Dendritic cell treated with granulocyte-macrophage colony-stimulating factor and Interleukin-4, amounts not matched to agents 40 ng/mL and 50 ng/mL, for 4 days (primary cell): ENCODE data around the gene YES1.
"Not testable (repeated sequence)": the region's sequence is repeated elsewhere in the genome, so short reads cannot be mapped to it uniquely, and the experiment has no call there.

Source experiments
- H3K27ac Mint-ChIP-seq: one replicate; pipeline ENCODE4 v1.8.0; 2022; ENCODE audit warnings: mild to moderate bottlenecking, mixed read lengths
- H3K27me3 Mint-ChIP-seq: one replicate; pipeline ENCODE4 v1.8.0; 2022; ENCODE audit warnings: mild to moderate bottlenecking, mixed read lengths
- H3K36me3 Mint-ChIP-seq: one replicate; pipeline ENCODE4 v1.8.0; 2022; ENCODE audit warnings: low read depth, mixed read lengths
- H3K4me1 Mint-ChIP-seq: one replicate; pipeline ENCODE4 v1.8.0; 2022; ENCODE audit warnings: low read depth, mixed read lengths
- H3K4me3 Mint-ChIP-seq: one replicate; pipeline ENCODE4 v1.8.0; 2022; ENCODE audit warnings: mild to moderate bottlenecking, moderate library complexity, mixed read lengths
- H3K9me3 Mint-ChIP-seq: one replicate; pipeline ENCODE4 v1.8.0; 2022; ENCODE audit warnings: mixed read lengths
- intact Hi-C: fragments of 100-400 bp; cut with micrococcal nuclease; formaldehyde crosslinking; loops from one replicate; pipeline ENCODE4 v1.15.0; 2022

YES1 gene

GRCh38 chr18:813172-814071 lies 1.4 kb upstream of the YES1 start:
- H3K27me3 Mint-ChIP-seq: peaks cover 80% of the 10 kb centered on the region
- peaks cover 15% of the 10 kb centered on the region for H3K4me1 Mint-ChIP-seq

GRCh38 chr18:812376-813171 lies 532 bp upstream of the YES1 start:
- intact Hi-C loops: no loop called here
- Mint-ChIP-seq H3K9me3 (peaks cover 12% of the 10 kb centered on the region), H3K4me3 (peak overlapping the region; percentile 64), H3K36me3 (peaks cover 7% of the 10 kb centered on the region), H3K27me3 (peaks cover 80% of the 10 kb centered on the region), H3K27ac (peak overlapping the region; percentile 10), H3K4me1 (peaks cover 15% of the 10 kb centered on the region)

More at GRCh38 chr18:813172-814071, 1.4 kb upstream of the YES1 start:
- H3K4me3 Mint-ChIP-seq: no peak overlapping the region
- H3K9me3 Mint-ChIP-seq: peaks cover 12% of the 10 kb centered on the region
- H3K36me3 Mint-ChIP-seq: peaks cover 7% of the 10 kb centered on the region
- intact Hi-C loops: no loop called here
- peak overlapping the region; percentile 10 for H3K27ac Mint-ChIP-seq

- Mint-ChIP-seq H3K27me3 (peaks cover 80% of the 10 kb centered on the region), H3K9me3 (peaks cover 12% of the 10 kb centered on the region), H3K4me1 (peaks cover 15% of the 10 kb centered on the region), H3K27ac (no peak overlapping the region), H3K36me3 (peaks cover 7% of the 10 kb centered on the region), H3K4me3 (peak overlapping the region; percentile 47)
- intact Hi-C loops: no loop called here
Observed at GRCh38 chr18:811182-811891, 705 bp downstream of the YES1 start.

GRCh38 chr18:809985-810642 lies 1.9 kb downstream of the YES1 start:
- peaks cover 12% of the 10 kb centered on the region for H3K9me3 Mint-ChIP-seq

GRCh38 chr18:809228-809627 lies 2.8 kb downstream of the YES1 start:
- peaks cover 23% of the 10 kb centered on the region for H3K4me1 Mint-ChIP-seq
- H3K36me3 Mint-ChIP-seq, H3K4me3 Mint-ChIP-seq, H3K27ac Mint-ChIP-seq, intact Hi-C loops: not testable (repeated sequence)
- peaks cover 12% of the 10 kb centered on the region for H3K9me3 Mint-ChIP-seq
- peaks cover 75% of the 10 kb centered on the region for H3K27me3 Mint-ChIP-seq

More at GRCh38 chr18:809985-810642, 1.9 kb downstream of the YES1 start:
- peaks cover 80% of the 10 kb centered on the region for H3K27me3 Mint-ChIP-seq
- peaks cover 7% of the 10 kb centered on the region for H3K36me3 Mint-ChIP-seq
- intact Hi-C loops: no loop called here
- no peak overlapping the region for H3K27ac Mint-ChIP-seq
- no peak overlapping the region for H3K4me3 Mint-ChIP-seq
- H3K4me1 Mint-ChIP-seq: peaks cover 23% of the 10 kb centered on the region

- Mint-ChIP-seq H3K27me3 (peaks cover 77% of the 10 kb centered on the region), H3K36me3 (peaks cover 7% of the 10 kb centered on the region), H3K27ac (no peak overlapping the region), H3K4me3 (no peak overlapping the region), H3K9me3 (peaks cover 12% of the 10 kb centered on the region), H3K4me1 (peaks cover 23% of the 10 kb centered on the region)
- intact Hi-C loops: no loop called here
Observed at GRCh38 chr18:808502-808901, 3.5 kb downstream of the YES1 start.

GRCh38 chr18:808086-808485 lies 4.0 kb downstream of the YES1 start:
- Mint-ChIP-seq H3K9me3 (peaks cover 8% of the 10 kb centered on the region), H3K27me3 (peaks cover 78% of the 10 kb centered on the region), H3K36me3 (peaks cover 7% of the 10 kb centered on the region), H3K4me1 (peaks cover 19% of the 10 kb centered on the region), H3K4me3 (no peak overlapping the region), H3K27ac (no peak overlapping the region)
- intact Hi-C loops: no loop called here

GRCh38 chr18:805755-806110 lies 6.3 kb downstream of the YES1 start:
- peaks cover 80% of the 10 kb centered on the region for H3K27me3 Mint-ChIP-seq
- H3K4me1 Mint-ChIP-seq: peaks cover 8% of the 10 kb centered on the region
- H3K9me3 Mint-ChIP-seq: no peaks in the 10 kb centered on the region
- H3K27ac Mint-ChIP-seq: no peak overlapping the region
- intact Hi-C loops: no loop called here
- H3K4me3 Mint-ChIP-seq: peak overlapping the region; percentile 34
- H3K36me3 Mint-ChIP-seq: no peaks in the 10 kb centered on the region

- peaks cover 8% of the 10 kb centered on the region for H3K4me1 Mint-ChIP-seq
- H3K4me3 Mint-ChIP-seq: peak overlapping the region; percentile 34
- H3K36me3 Mint-ChIP-seq: no peaks in the 10 kb centered on the region
- intact Hi-C loops: no loop called here
- H3K9me3 Mint-ChIP-seq: no peaks in the 10 kb centered on the region
- H3K27ac Mint-ChIP-seq: no peak overlapping the region
- H3K27me3 Mint-ChIP-seq: peaks cover 80% of the 10 kb centered on the region
Observed at GRCh38 chr18:805008-805754, 6.9 kb downstream of the YES1 start.

- Mint-ChIP-seq H3K36me3 (no peaks in the 10 kb centered on the region), H3K4me3 (no peak overlapping the region), H3K27me3 (peaks cover 74% of the 10 kb centered on the region), H3K27ac (no peak overlapping the region), H3K9me3 (no peaks in the 10 kb centered on the region), H3K4me1 (peaks cover 8% of the 10 kb centered on the region)
- intact Hi-C loops: no loop called here
Observed at GRCh38 chr18:801137-801536, 10.9 kb downstream of the YES1 start.

GRCh38 chr18:799943-800342 lies 12.1 kb downstream of the YES1 start:
- Mint-ChIP-seq H3K27ac (no peak overlapping the region), H3K4me1 (no peaks in the 10 kb centered on the region), H3K27me3 (peaks cover 76% of the 10 kb centered on the region), H3K9me3 (no peaks in the 10 kb centered on the region), H3K36me3 (no peaks in the 10 kb centered on the region), H3K4me3 (no peak overlapping the region)
- intact Hi-C loops: no loop called here

GRCh38 chr18:795383-795782 lies 16.7 kb downstream of the YES1 start:
- H3K27me3 Mint-ChIP-seq: peaks cover 74% of the 10 kb centered on the region
- H3K27ac Mint-ChIP-seq, intact Hi-C loops, H3K4me3 Mint-ChIP-seq, H3K9me3 Mint-ChIP-seq, H3K4me1 Mint-ChIP-seq, H3K36me3 Mint-ChIP-seq: not testable (repeated sequence)

GRCh38 chr18:789397-789796 lies 22.6 kb downstream of the YES1 start:
- Mint-ChIP-seq H3K36me3 (no peaks in the 10 kb centered on the region), H3K9me3 (no peaks in the 10 kb centered on the region), H3K27ac (no peak overlapping the region), H3K4me1 (no peaks in the 10 kb centered on the region), H3K4me3 (no peak overlapping the region), H3K27me3 (peaks cover 54% of the 10 kb centered on the region)
- intact Hi-C loops: no loop called here
